Hepatocyte (in vitro differentiated cells): ENCODE data around the gene ZBTB7A.

Source experiments
- CTCF ChIP-seq: fragments of 200-600 bp; sonication (generic); IDR thresholded peaks from 2 replicates; pipeline ENCODE4 v1.5.1; 2016; ENCODE audit warnings: antibody characterized with exemption, mild to moderate bottlenecking; ENCODE audit not compliant: poor library complexity
- EZH2 ChIP-seq: fragments of 200-600 bp; sonication (generic); IDR thresholded peaks from 2 replicates; pipeline ENCODE4 v1.6.1; 2016; ENCODE audit warnings: antibody characterized with exemption, mild to moderate bottlenecking, borderline replicate concordance
- EZH2phosphoT487 ChIP-seq: fragments of 200-600 bp; sonication (generic); IDR thresholded peaks from one replicate; pipeline ENCODE4 v1.6.1; 2018; ENCODE audit warnings: antibody characterized with exemption, mild to moderate bottlenecking, low read depth, moderate library complexity; ENCODE audit not compliant: unreplicated experiment, severe bottlenecking

DNA sequence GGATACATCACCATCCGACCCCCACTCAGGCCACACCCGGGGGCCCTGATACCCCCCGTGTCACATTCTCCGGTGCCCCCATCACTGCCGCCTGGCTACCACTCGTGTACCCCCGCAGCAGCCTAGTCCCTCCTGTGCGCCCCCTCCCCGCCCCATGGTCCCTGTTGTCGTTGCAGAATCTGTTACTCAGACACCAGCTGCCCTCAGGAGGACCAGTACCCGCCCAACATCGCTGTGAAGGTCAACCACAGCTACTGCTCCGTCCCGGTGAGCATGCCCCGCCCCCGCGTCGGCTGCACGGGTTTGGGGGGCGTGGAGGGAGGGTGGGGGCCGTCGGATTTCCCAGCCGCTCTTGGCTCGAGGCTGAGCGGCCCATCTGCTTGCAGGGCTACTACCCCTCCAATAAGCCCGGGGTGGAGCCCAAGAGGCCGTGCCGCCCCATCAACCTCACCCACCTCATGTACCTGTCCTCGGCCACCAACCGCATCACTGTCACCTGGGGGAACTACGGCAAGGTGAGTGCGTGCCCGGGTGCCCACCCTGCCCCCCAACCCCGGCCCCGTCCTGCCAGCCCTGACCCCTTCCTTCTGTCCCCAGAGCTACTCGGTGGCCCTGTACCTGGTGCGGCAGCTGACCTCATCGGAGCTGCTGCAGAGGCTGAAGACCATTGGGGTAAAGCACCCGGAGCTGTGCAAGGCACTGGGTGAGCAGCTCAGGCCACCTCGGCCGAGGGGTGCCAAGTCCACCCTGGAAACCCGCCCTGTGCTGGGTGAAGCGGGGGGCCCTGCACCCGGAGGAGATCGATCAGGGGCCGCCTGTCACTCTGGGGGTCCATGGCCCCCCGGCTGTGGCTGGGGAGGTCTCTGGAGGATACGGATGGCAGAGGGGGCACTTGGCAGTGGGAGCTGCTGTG lies 38.1 kb downstream of the ZBTB7A start:
- TF ChIP-seq CTCF = no peak
- no peak for TF ChIP-seq EZH2phosphoT487
- no peak for TF ChIP-seq EZH2
